ENCODE measurements around the gene SEMA3A. TPM values are rescaled to one million over a fixed set of nuclear protein-coding genes. Genes with fewer than 3 reads are reported as not detected.

The SEMA3A gene
- total RNA-seq, 4 donors from 2014 or later: 0.15 to 4.6 (median 0.69) TPM

- H3K27ac ChIP-seq: peak overlapping the region in 3 of 4 donors; percentile 22 to 46 (median 25)
- H3K27me3 ChIP-seq: no peaks in the 10 kb centered on the region
- intact Hi-C loops (cut with DNase I): no loop called here
- TF ChIP-seq CTCF (IDR thresholded peaks at IDR 0.05) (no peak), POLR2A (IDR thresholded peaks at IDR 0.05) (no peak)
- H3K4me1 ChIP-seq: peaks cover 0 to 34% (median 0%) of the 10 kb centered on the region in 3 donors
- peak overlapping the region in 2 of 4 donors; percentile 43 to 65 for H3K4me3 ChIP-seq
- no peak for DNase-seq
- no peaks in the 10 kb centered on the region for H3K36me3 ChIP-seq
- 44 to 52% methylated on average over 1 of the region's 1 CpG for WGBS, 2 donors
- H3K9me3 ChIP-seq: no peaks in the 10 kb centered on the region
Observed at GRCh38 chr7:84191842-84192241, 2.7 kb downstream of the SEMA3A start.

GRCh38 chr7:84191261-84191660, 3.3 kb downstream of the SEMA3A start:
- no peaks in the 10 kb centered on the region for H3K27me3 ChIP-seq
- TF ChIP-seq CTCF (IDR thresholded peaks at IDR 0.05) (no peak), POLR2A (IDR thresholded peaks at IDR 0.05) (no peak)
- intact Hi-C loops (cut with DNase I): no loop called here
- no peak for DNase-seq
- H3K36me3 ChIP-seq: no peaks in the 10 kb centered on the region
- peak overlapping the region in 2 of 4 donors; percentile 22 to 46 for H3K27ac ChIP-seq
- H3K4me3 ChIP-seq: peak overlapping the region in 1 of 4 donors; percentile 65
- H3K4me1 ChIP-seq: peaks cover 0 to 28% (median 0%) of the 10 kb centered on the region in 3 donors
- H3K9me3 ChIP-seq: no peaks in the 10 kb centered on the region

- intact Hi-C loops (cut with DNase I): no loop called here
- TF ChIP-seq CTCF (IDR thresholded peaks at IDR 0.05): no peak
- no peak for TF ChIP-seq POLR2A (IDR thresholded peaks at IDR 0.05)
- Histone ChIP-seq H3K4me3 (no peak overlapping the region), H3K27ac (peak overlapping the region in 1 of 4 donors; percentile 7), H3K27me3 (no peaks in the 10 kb centered on the region), H3K36me3 (no peaks in the 10 kb centered on the region), H3K4me1 (peaks cover 0 to 18% (median 0%) of the 10 kb centered on the region in 3 donors), H3K9me3 (no peaks in the 10 kb centered on the region)
- DNase-seq: no peak
- WGBS, 2 donors: 80 to 89% methylated on average over 1 of the region's 1 CpG
Observed at GRCh38 chr7:84190016-84190705, 4.4 kb downstream of the SEMA3A start.

- DNase-seq: no peak
- Histone ChIP-seq H3K27ac (no peak overlapping the region), H3K36me3 (no peaks in the 10 kb centered on the region), H3K9me3 (no peaks in the 10 kb centered on the region), H3K4me3 (no peak overlapping the region), H3K4me1 (peaks cover 0 to 9% (median 0%) of the 10 kb centered on the region in 3 donors), H3K27me3 (no peaks in the 10 kb centered on the region)
- TF ChIP-seq CTCF (IDR thresholded peaks at IDR 0.05): peak in 3 of 6 experiments; percentile 9 to 33 (median 16)
- TF ChIP-seq POLR2A (IDR thresholded peaks at IDR 0.05): no peak
- intact Hi-C loops (cut with DNase I): no loop called here
Observed at GRCh38 chr7:84188786-84189405, 5.7 kb downstream of the SEMA3A start.

- no peak for TF ChIP-seq POLR2A (IDR thresholded peaks at IDR 0.05)
- no peak for TF ChIP-seq CTCF (IDR thresholded peaks at IDR 0.05)
- no peak for DNase-seq
- intact Hi-C loops (cut with DNase I): no loop called here
- Histone ChIP-seq H3K4me3 (no peak overlapping the region), H3K27ac (no peak overlapping the region), H3K9me3 (no peaks in the 10 kb centered on the region), H3K4me1 (peaks cover 0 to 9% (median 0%) of the 10 kb centered on the region in 3 donors), H3K36me3 (no peaks in the 10 kb centered on the region), H3K27me3 (no peaks in the 10 kb centered on the region)
- WGBS, 2 donors: 39 to 61% methylated on average over 2 of the region's 2 CpGs
Observed at GRCh38 chr7:84187813-84188510, 6.6 kb downstream of the SEMA3A start.

Data from esophagus squamous epithelium (tissue), 5 donors.